ENCODE results near the gene NTNG2.

The NTNG2 gene

DNA sequence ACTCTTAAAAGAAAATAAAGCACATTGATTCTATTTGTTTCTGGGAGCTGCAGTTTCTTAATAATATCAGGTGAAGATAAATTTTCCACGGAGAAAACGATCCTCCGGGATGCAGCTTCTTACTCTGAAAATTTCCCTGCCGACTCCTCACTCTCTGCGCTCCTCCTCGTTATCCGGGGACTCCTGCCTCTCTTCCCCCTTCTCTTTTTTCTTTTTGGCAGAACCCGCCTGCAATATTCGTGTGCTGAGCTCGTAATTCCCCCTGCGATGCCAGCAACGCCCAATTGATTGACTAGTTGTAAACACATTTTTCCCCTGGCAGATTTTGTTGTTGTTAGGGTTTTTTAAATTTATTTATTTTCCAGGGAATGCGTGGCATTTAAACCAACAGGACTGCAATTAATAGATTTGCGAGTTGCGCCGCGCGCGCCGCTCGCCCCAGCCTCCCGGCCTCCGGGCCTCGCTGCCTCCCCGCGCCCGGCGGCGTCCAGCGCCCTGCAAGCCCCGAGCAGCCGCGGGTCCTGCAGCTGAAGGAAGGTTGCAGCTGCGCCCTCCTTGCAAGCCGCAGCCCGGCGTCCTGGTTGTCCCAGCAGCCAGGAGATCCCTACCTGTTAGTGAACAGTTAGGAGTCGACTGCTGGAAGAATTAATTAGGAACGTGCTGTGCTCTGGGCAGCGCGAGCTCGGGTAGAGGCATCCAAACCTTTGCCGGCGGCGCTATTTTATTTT, 2.2 kb downstream of the NTNG2 start:
- no peak for FAIRE-seq
- TF ChIP-seq POLR2A (IDR thresholded peaks at IDR 0.05; ENCODE audit: low read depth, low read length) = no peak
- TF ChIP-seq TAF1 (IDR thresholded peaks at IDR 0.05; ENCODE audit: borderline replicate concordance, low read depth, low read length) = no peak
- no peak for TF ChIP-seq POLR2AphosphoS5 (IDR thresholded peaks at IDR 0.05; ENCODE audit: low read depth, low read length)
- DNase-seq (ENCODE audit: insufficient read length) = no peak

DNA sequence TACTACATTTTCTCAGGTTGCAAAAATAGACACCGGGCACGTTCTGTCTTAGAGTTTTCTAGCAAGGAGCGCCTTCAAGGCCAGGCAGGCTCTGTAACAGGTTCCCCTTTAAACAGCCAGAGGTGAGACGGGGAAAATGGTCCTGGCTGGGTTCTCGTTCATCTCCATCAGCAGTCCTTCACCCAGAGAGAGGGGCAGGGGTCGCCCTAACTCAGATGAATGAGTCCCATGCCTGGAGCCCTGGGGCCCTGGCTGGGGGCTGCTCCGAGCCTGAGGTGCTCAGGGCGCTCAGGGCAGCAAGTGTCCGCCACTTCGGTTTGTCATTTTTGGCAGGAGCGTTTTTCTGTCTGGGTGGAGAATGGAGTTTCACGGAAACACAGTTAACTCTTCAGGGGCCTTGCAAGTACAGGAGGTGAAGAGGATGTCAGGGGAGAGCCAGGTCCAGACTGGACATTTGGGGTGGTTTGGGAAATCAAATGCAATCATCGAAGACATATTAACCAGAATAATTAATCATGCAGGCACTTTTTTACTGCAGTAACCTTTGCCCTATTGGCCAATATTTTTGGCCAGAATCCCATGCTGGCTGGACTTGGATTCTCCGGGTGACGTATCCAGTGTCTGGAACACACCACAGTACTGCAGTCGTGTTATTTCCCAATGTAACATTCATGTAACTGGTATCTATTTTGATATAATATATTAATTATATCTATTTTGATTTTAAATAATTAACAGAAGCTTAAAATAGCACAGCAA, 2.9 kb downstream of the NTNG2 start:
- DNase-seq (ENCODE audit: insufficient read length) (no peak), FAIRE-seq (no peak)
- no peak for TF ChIP-seq POLR2AphosphoS5 (IDR thresholded peaks at IDR 0.05; ENCODE audit: low read depth, low read length)
- TF ChIP-seq TAF1 (IDR thresholded peaks at IDR 0.05; ENCODE audit: borderline replicate concordance, low read depth, low read length) = no peak
- TF ChIP-seq POLR2A (IDR thresholded peaks at IDR 0.05; ENCODE audit: low read depth, low read length) = no peak

DNA sequence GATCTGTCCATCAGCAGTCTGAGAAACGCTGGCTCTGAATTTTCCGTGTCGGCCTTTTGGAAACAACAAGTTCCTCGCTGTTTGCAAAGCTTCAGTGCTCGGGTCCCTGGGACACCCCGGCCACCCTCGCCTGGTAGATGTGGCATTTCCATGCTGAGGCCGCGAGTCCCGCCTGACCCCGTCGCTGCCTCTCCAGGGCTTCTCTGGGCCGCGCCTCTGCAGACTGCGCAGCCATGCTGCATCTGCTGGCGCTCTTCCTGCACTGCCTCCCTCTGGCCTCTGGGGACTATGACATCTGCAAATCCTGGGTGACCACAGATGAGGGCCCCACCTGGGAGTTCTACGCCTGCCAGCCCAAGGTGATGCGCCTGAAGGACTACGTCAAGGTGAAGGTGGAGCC, 4.7 kb downstream of the NTNG2 start:
- FAIRE-seq (no peak), DNase-seq (ENCODE audit: insufficient read length) (no peak)
- TF ChIP-seq TAF1 (IDR thresholded peaks at IDR 0.05; ENCODE audit: borderline replicate concordance, low read depth, low read length) = no peak
- no peak for TF ChIP-seq POLR2A (IDR thresholded peaks at IDR 0.05; ENCODE audit: low read depth, low read length)
- no peak for TF ChIP-seq POLR2AphosphoS5 (IDR thresholded peaks at IDR 0.05; ENCODE audit: low read depth, low read length)

DNA sequence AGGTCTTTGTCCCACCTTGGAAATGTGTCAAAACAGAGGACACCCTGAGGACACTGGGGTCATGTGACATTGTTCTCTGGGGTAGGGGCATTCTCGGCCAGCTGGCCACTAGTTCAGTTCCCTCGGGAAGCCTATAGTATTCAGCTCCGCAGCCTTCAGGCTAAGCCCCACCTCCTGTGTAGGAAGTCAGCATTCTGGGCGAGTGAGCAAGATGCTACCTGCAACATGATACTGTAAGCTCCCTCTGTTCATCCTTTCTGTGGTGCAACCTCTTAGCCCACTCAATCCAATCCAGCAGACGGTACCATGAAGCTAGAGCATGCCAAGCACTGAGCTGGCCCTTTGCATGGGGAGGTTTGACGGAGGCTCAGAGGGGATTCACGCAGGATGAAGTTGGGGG, 5.3 kb downstream of the NTNG2 start:
- DNase-seq (ENCODE audit: insufficient read length) = no peak
- no peak for TF ChIP-seq POLR2A (IDR thresholded peaks at IDR 0.05; ENCODE audit: low read depth, low read length)
- TF ChIP-seq TAF1 (IDR thresholded peaks at IDR 0.05; ENCODE audit: borderline replicate concordance, low read depth, low read length) = no peak
- TF ChIP-seq POLR2AphosphoS5 (IDR thresholded peaks at IDR 0.05; ENCODE audit: low read depth, low read length) = no peak
- no peak for FAIRE-seq

DNA sequence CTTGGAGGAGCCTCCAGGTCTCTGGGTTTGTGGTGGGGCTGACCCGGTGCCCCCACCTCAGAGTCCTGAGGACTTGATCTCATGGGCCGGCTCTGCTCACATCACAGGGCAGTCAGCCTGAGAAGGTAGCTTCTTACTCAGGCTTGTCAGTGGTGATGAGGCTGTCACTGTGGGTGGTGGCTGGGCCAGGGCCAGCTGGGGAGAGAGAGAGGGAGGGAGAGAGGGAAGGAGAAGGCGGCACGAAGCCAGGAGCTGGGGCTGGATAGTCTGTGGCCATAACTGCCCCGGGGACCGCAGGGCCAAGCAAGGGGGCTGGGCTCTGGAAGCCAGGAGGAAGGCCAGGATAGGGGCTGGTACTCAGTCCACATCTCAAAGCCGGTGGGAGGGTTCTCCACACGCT, 6.5 kb downstream of the NTNG2 start:
- TF ChIP-seq TAF1 (IDR thresholded peaks at IDR 0.05; ENCODE audit: borderline replicate concordance, low read depth, low read length) = no peak
- no peak for TF ChIP-seq POLR2A (IDR thresholded peaks at IDR 0.05; ENCODE audit: low read depth, low read length)
- no peak for TF ChIP-seq POLR2AphosphoS5 (IDR thresholded peaks at IDR 0.05; ENCODE audit: low read depth, low read length)
- FAIRE-seq (no peak), DNase-seq (ENCODE audit: insufficient read length) (no peak)

DNA sequence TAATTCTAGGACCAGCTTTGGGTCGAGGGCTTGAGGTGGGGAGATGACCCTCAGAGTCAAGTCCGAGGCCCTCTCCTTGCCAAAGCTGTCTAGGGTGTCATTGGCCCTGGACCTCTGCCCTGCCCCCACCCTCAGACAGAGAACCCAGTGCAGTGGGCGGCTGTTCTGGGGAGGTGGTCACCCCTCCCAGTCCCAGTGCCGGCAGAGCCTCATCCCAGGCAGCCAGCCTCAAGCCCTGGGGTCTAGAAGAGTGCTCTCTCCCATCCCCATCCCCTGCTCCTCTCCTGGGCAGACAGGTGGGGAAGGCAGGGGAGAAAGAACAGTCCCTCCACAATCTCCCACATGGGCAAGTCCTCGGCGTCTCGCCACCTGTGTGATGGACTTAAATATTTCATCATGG, 7.0 kb downstream of the NTNG2 start:
- FAIRE-seq (no peak), DNase-seq (ENCODE audit: insufficient read length) (no peak)
- TF ChIP-seq POLR2A (IDR thresholded peaks at IDR 0.05; ENCODE audit: low read depth, low read length) (no peak), POLR2AphosphoS5 (IDR thresholded peaks at IDR 0.05; ENCODE audit: low read depth, low read length) (no peak), TAF1 (IDR thresholded peaks at IDR 0.05; ENCODE audit: borderline replicate concordance, low read depth, low read length) (no peak)

DNA sequence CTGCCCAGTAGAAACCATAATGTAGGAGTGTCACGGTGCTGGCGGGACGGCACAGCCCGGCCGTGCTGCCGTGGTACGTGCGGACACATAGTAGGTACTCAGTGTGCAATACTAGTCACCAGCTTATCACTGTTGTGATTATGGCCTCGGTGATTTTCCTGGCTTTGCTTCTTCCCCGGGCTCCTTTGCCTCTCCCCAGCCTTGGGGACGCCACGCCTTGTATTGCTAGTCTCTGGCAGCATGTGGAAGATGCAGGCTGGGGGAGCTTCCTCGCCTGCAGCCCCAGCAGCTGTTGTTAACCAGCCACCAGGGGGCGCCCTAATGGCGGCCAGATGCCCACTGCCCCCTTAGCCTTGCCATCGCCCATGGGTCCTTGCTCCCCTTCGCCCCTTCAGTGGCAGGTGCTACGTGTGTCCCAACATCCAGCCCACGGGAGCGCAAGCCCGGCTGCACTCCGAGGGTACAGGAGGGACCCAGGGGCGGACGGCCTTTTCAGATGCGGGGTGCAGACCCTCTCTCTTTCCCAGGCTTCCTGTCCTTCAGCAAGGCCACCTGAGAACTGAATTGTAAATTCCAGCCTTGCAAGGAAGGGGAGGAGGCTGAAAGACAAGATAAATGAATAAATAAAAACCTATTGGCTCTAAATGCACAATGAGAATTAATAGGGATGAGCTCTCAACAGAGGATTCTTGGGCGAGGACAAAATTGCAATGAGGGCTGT, 8.0 kb downstream of the NTNG2 start:
- peak; percentile 70 for FAIRE-seq
- TF ChIP-seq TAF1 (IDR thresholded peaks at IDR 0.05; ENCODE audit: borderline replicate concordance, low read depth, low read length) = no peak
- no peak for TF ChIP-seq POLR2AphosphoS5 (IDR thresholded peaks at IDR 0.05; ENCODE audit: low read depth, low read length)
- no peak for TF ChIP-seq POLR2A (IDR thresholded peaks at IDR 0.05; ENCODE audit: low read depth, low read length)
- peak; percentile 63 for DNase-seq (ENCODE audit: insufficient read length)

DNA sequence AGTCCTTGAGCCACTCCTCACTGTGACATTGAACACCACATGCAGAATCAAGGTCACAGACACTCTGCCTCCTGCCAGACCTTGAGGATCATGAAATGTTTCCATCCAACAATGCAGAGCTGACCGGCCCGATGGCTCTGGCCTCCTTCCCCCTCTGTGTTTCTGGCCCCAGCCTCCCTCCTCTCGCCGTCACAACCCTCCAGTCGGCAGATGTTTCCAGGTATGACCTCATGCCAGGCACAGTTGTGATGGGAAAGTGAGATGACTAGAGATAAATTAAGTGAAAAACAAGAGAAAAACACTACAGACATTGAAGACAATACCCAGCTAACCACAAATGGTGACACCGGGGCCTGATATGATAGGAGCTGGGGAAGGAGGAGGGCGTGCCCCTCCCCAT, 9.8 kb downstream of the NTNG2 start:
- DNase-seq (ENCODE audit: insufficient read length) (no peak), FAIRE-seq (no peak)
- TF ChIP-seq TAF1 (IDR thresholded peaks at IDR 0.05; ENCODE audit: borderline replicate concordance, low read depth, low read length) = no peak
- TF ChIP-seq POLR2A (IDR thresholded peaks at IDR 0.05; ENCODE audit: low read depth, low read length) = no peak
- TF ChIP-seq POLR2AphosphoS5 (IDR thresholded peaks at IDR 0.05; ENCODE audit: low read depth, low read length) = no peak

DNA sequence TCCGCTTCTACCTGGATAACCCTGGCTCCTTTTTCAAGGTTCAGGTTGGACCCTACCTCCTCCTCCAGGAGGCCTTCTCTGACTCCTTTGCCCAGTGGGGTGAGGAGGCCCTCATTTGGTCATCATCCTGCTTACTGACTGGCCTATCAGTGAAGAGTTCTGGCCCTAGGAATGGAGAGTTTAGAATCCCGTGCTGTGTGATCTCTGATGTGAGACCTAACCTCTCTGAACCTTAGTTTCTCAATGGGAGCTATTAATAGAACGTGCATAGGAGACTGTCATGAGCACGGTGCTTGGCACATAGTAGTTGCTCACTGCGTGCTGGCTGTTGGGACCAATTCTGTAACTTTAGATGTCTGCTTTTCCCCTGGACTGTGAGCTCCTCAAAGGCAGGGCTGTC, 10.3 kb downstream of the NTNG2 start:
- FAIRE-seq (no peak), DNase-seq (ENCODE audit: insufficient read length) (no peak)
- TF ChIP-seq POLR2A (IDR thresholded peaks at IDR 0.05; ENCODE audit: low read depth, low read length) = no peak
- no peak for TF ChIP-seq TAF1 (IDR thresholded peaks at IDR 0.05; ENCODE audit: borderline replicate concordance, low read depth, low read length)
- TF ChIP-seq POLR2AphosphoS5 (IDR thresholded peaks at IDR 0.05; ENCODE audit: low read depth, low read length) = no peak

DNA sequence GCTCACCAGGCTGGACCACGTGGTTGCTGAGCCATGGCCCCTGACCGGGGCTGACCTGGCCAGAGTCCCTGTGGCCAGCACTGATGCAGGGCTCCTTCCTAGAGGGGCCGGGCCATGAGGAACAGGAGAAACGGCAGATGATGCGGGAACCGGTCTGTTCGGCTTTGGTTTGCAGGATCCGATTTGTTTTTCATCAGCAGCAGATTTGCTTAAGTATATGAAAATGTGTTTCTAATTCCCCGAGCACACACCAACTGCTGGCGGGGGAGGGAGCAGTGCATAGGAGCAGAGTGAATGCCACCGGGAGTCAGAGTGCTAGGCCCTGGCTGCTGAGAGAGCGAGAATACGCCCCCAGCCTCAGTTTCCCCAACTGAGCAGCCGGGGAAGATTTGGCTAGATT, 13.6 kb downstream of the NTNG2 start:
- TF ChIP-seq POLR2AphosphoS5 (IDR thresholded peaks at IDR 0.05; ENCODE audit: low read depth, low read length) (no peak), POLR2A (IDR thresholded peaks at IDR 0.05; ENCODE audit: low read depth, low read length) (no peak), TAF1 (IDR thresholded peaks at IDR 0.05; ENCODE audit: borderline replicate concordance, low read depth, low read length) (no peak)
- DNase-seq (ENCODE audit: insufficient read length) (no peak), FAIRE-seq (no peak)

DNA sequence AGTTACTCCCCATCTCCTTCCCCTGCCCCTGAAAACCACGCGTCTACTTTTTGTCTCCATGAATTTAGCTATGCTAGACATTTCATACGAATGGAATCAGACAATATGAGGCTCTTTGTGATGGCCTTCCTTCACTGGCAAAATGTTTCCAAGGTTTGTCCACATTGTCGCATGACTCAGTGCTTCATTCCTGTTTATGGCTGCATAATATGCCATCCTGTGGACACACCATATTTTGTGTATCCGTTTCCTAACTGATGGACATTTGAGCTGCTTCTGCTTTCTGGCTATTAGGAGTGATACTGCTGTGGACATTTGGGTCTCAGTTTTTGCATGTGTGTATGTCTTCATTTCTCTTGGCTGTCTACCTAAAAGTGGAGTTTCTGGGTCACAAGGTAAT, 14.5 kb downstream of the NTNG2 start:
- TF ChIP-seq TAF1 (IDR thresholded peaks at IDR 0.05; ENCODE audit: borderline replicate concordance, low read depth, low read length) (no peak), POLR2AphosphoS5 (IDR thresholded peaks at IDR 0.05; ENCODE audit: low read depth, low read length) (no peak), POLR2A (IDR thresholded peaks at IDR 0.05; ENCODE audit: low read depth, low read length) (no peak)
- no peak for DNase-seq (ENCODE audit: insufficient read length)
- no peak for FAIRE-seq
